ENCODE measurements around the gene RAP2A.

RAP2A gene

GRCh38 chr13:97460853-97461252 is 26.9 kb downstream of the RAP2A start:
- no peak for TF ChIP-seq CTCF (conservative IDR thresholded peaks at IDR 0.05; ENCODE audit: low read depth, low read length)
- no peaks in the 10 kb centered on the region for H3K79me2 ChIP-seq (ENCODE audit: insufficient read depth, low read depth)
- no peaks in the 10 kb centered on the region for H3K36me3 ChIP-seq (ENCODE audit: insufficient read depth)
- peak overlapping the region; percentile 87 for H3K4me2 ChIP-seq
- no peaks in the 10 kb centered on the region for H4K20me1 ChIP-seq (ENCODE audit: insufficient read depth)
- no peak overlapping the region for H3K4me3 ChIP-seq (IDR thresholded peaks at IDR 0.05; ENCODE audit: insufficient read depth, low read depth, low read length)
- H3K9ac ChIP-seq = no peak overlapping the region
- no peak overlapping the region for H2AFZ ChIP-seq (ENCODE audit: low read depth)
- peaks cover 27% of the 10 kb centered on the region for H3K4me1 ChIP-seq (ENCODE audit: low read depth, poor library complexity, severe bottlenecking)
- H3K27ac ChIP-seq = peak overlapping the region; percentile 55; the same call in 1 of the 2 replicates
- no peaks in the 10 kb centered on the region for H3K27me3 ChIP-seq (ENCODE audit: insufficient read depth, low read depth)

GRCh38 chr13:97464561-97464960 is 30.6 kb downstream of the RAP2A start:
- no peaks in the 10 kb centered on the region for H4K20me1 ChIP-seq (ENCODE audit: insufficient read depth)
- no peak overlapping the region for H3K9ac ChIP-seq
- H3K36me3 ChIP-seq (ENCODE audit: insufficient read depth) = no peaks in the 10 kb centered on the region
- H3K4me3 ChIP-seq (IDR thresholded peaks at IDR 0.05; ENCODE audit: insufficient read depth, low read depth, low read length) = no peak overlapping the region
- no peak overlapping the region for H3K27ac ChIP-seq
- H3K27me3 ChIP-seq (ENCODE audit: insufficient read depth, low read depth) = no peaks in the 10 kb centered on the region
- H3K79me2 ChIP-seq (ENCODE audit: insufficient read depth, low read depth) = no peaks in the 10 kb centered on the region
- peaks cover 15% of the 10 kb centered on the region for H3K4me1 ChIP-seq (ENCODE audit: low read depth, poor library complexity, severe bottlenecking)
- TF ChIP-seq CTCF (conservative IDR thresholded peaks at IDR 0.05; ENCODE audit: low read depth, low read length) = no peak
- H3K4me2 ChIP-seq = no peak overlapping the region
- H2AFZ ChIP-seq (ENCODE audit: low read depth) = no peak overlapping the region

DNA sequence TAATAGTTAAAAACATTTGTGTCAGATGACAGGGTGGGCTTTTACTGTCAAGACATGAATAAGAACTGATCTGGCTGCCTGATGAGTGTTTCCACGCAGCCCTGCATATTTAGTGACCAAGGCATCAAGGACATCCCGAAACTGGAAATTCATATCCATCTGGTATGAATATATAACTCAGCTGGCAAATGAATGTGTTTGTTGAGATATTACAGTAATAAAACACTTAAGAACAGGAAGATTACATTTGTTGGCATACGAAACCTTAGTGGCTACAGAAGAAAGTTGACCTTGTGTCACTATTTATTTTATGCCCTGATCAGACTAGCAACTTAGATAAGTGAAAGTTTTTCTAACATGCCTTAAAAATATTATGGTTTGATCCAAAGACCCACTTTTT is 32.8 kb downstream of the RAP2A start:
- H3K79me2 ChIP-seq (ENCODE audit: insufficient read depth, low read depth) = no peaks in the 10 kb centered on the region
- no peak overlapping the region for H2AFZ ChIP-seq (ENCODE audit: low read depth)
- no peak overlapping the region for H3K4me3 ChIP-seq (IDR thresholded peaks at IDR 0.05; ENCODE audit: insufficient read depth, low read depth, low read length)
- no peaks in the 10 kb centered on the region for H3K4me1 ChIP-seq (ENCODE audit: low read depth, poor library complexity, severe bottlenecking)
- no peaks in the 10 kb centered on the region for H3K27me3 ChIP-seq (ENCODE audit: insufficient read depth, low read depth)
- H3K27ac ChIP-seq = no peak overlapping the region
- no peaks in the 10 kb centered on the region for H4K20me1 ChIP-seq (ENCODE audit: insufficient read depth)
- no peak for TF ChIP-seq CTCF (conservative IDR thresholded peaks at IDR 0.05; ENCODE audit: low read depth, low read length)
- no peak overlapping the region for H3K9ac ChIP-seq
- H3K36me3 ChIP-seq (ENCODE audit: insufficient read depth) = no peaks in the 10 kb centered on the region
- H3K4me2 ChIP-seq = no peak overlapping the region

DNA sequence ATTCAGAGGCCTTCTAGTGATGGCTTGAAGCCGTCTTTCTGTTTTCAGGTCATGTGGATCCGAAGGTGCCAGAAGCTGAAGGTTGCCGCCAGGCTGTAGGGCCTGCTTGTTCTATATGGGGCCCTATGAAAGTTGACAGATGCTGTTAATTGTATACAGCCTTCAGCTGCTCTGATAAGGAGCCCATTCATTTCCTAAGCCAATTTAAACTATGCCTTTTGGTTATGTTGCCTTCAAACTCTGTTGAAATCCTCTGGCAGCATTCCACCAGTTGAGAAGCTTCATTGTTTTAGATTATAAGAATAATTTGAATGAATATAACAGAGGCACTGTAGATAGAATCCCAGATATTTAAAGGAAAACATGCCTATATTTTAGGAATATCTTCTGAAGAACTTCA is 34.4 kb downstream of the RAP2A start:
- Histone ChIP-seq H3K27me3 (ENCODE audit: insufficient read depth, low read depth) (no peaks in the 10 kb centered on the region), H3K9ac (no peak overlapping the region), H3K79me2 (ENCODE audit: insufficient read depth, low read depth) (no peaks in the 10 kb centered on the region), H4K20me1 (ENCODE audit: insufficient read depth) (no peaks in the 10 kb centered on the region), H3K27ac (no peak overlapping the region), H3K4me1 (ENCODE audit: low read depth, poor library complexity, severe bottlenecking) (no peaks in the 10 kb centered on the region), H3K4me3 (IDR thresholded peaks at IDR 0.05; ENCODE audit: insufficient read depth, low read depth, low read length) (no peak overlapping the region), H3K36me3 (ENCODE audit: insufficient read depth) (no peaks in the 10 kb centered on the region), H3K4me2 (no peak overlapping the region), H2AFZ (ENCODE audit: low read depth) (no peak overlapping the region)
- TF ChIP-seq CTCF (conservative IDR thresholded peaks at IDR 0.05; ENCODE audit: low read depth, low read length) = no peak

All from KMS-11 (cell line).